Neural progenitor cell (in vitro differentiated cells): Measurements from ENCODE around the gene GLOD4.

Experiments
- EZH2 ChIP-seq: fragments of 200-600 bp; sonication (generic); IDR thresholded peaks from 2 replicates; pipeline ENCODE4 v1.6.1; 2017; ENCODE audit warnings: antibody characterized with exemption, mild to moderate bottlenecking, moderate library complexity
- TF ChIP-seq, protein P1 (sequence below): fragments of 200-600 bp; sonication (generic); IDR thresholded peaks from 2 replicates; pipeline ENCODE4 v1.5.1; 2017; ENCODE audit warnings: antibody characterized with exemption, mild to moderate bottlenecking

DNA sequence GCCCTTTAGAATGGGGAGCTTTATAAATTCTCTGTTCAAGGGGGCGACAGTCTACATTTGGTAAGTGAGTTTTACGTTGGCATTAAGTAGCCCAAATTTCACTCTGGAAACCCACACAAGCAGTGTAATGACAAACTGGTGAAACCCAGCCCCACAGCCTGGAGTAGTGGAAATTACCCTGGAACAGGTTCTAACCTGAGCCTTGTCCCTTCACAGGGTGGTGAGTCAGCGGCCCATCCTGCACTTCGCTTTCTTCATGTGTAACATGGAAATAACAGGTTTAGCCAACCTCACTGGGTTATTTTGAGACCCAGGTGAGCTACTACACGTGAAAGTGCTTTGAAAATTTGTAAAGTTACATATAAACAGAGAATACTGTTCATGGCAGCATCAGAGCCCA is 53.2 kb downstream of the GLOD4 start:
- TF ChIP-seq EZH2, result no peak
- TF ChIP-seq, protein P1, sequence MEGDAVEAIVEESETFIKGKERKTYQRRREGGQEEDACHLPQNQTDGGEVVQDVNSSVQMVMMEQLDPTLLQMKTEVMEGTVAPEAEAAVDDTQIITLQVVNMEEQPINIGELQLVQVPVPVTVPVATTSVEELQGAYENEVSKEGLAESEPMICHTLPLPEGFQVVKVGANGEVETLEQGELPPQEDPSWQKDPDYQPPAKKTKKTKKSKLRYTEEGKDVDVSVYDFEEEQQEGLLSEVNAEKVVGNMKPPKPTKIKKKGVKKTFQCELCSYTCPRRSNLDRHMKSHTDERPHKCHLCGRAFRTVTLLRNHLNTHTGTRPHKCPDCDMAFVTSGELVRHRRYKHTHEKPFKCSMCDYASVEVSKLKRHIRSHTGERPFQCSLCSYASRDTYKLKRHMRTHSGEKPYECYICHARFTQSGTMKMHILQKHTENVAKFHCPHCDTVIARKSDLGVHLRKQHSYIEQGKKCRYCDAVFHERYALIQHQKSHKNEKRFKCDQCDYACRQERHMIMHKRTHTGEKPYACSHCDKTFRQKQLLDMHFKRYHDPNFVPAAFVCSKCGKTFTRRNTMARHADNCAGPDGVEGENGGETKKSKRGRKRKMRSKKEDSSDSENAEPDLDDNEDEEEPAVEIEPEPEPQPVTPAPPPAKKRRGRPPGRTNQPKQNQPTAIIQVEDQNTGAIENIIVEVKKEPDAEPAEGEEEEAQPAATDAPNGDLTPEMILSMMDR, result no peak
